HG03439 (cell line): ENCODE data around the gene PDLIM7.

Experiments used
- ATAC-seq: cut with Tn5 transposase; IDR thresholded peaks from one replicate; pipeline ENCODE4 v1.9.1; 2021; ENCODE audit warnings: mild to moderate bottlenecking, moderate library complexity; ENCODE audit not compliant: unreplicated experiment

The PDLIM7 gene

DNA sequence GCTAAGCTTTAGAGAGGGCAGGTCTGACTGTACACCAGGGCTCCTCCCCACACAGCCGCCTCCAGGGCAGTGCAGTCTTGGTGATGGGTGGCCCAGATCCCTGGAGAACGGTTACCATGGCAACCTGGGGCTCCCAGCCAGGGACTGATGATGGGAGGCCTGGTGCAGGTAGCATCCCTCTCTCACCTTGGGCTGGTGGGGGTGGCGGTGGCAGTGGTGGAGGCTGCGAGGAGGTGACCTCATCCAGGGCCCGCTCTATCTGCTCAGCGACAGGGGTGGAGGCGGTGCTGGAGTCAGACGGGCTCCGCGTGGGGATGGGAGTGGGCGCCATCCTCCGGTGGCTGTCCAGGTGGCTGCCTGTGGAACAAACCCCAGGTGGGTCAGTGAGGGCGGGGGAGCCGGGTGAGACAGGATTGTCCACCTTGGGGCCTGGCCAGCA, 38.5 kb downstream of the PDLIM7 start:
- no peak for ATAC-seq

DNA sequence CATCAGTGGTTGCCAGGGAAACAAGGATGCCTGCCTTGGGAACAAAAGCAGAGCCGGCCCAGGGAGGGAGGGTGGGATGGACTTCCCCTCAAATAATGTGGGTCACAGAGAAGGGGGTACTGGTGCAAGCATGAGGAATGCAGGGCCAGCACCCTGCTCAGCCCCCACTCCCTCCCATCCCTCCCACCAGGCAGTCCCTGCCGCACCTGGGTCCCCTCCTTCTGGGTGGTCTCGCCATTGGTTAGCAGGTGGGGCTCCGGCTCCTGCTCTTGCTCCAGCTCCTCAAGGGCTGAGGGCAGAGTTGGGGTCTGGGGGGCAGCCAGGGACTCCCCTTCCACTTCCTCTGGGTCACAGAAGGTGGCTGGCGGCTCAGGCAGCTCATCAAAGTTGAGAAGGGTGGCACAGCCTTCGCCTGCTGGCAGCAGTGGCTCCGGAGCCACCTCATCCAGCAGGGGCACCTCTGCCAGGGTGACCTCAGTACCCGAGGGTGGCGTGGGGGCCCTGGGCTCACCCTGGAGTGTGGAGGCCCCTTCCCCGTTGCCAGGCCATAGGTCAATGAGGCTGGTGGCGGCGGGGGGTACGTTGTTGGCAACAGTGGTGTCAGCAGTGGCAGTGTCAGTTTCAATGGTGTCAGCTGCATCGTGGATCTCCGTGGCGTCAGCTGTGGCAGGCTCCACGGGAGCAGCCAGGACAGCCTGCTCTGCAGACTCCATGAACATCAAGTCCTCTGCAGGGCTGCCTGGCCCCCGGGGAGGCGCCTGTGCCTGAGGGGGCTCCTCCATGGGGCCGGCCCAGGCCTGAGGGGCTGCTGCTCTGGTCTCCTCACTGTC, 39.3 kb downstream of the PDLIM7 start:
- ATAC-seq: no peak

DNA sequence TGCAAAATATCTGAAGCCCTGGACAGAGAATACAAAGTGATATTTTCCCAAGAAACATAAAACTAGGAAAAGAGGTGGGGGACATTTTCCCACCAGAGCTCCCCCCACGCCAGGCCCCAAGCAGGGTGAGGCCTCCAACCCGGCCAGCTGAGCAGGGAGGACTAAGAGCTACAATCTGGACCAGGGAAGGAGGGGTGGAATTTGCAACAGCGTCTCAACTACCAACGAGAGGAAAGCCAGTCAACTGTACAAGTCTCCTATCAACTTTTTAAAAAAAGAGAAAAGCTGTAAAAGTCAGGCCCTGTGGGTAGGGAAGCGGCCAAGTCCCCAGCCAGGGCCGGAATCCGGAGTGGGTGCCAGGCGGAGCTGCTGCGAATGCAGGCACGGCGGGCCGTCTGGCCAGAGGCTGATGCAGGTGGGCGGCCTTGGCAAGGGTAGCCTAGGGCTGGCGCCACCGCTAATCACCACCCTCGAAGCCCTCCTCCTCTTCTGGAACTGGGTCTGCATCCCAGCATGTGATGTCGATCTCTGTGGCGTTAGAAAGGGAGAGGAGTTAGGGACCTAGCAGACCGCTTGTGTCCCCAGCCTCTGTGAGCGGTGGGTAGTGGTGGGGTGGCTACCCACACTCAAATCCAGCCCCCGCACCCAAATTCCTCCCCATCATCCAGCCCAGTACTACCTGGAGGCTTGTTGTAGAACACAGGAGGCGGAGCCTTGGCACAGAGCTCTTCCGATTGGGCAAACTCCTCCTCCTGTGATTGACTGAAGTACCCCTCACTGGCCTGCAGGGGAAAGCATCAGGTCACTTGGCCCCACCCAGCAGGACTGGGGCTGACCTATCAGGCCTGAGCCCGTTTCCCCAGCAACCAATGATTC, 40.2 kb downstream of the PDLIM7 start:
- ATAC-seq: peak; percentile 31

DNA sequence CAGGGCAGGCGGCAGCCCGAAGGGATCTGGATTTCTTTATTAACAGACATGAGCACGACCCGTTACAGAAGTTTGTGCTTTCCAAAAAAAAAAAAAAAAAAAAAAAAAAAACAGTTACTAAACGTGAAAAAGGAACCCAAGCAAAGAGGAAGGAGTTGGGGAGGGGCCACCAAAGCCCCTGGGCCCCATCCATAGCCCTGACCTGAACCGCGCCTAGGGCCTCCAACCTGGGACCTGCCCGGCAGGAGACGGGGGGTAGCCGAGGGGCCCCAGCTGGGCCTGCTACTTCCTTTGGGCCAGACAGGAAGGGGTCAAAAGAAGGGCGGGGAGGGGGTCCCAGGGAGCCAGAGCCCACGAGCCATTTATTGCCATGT, 40.8 kb downstream of the PDLIM7 start:
- no peak for ATAC-seq

DNA sequence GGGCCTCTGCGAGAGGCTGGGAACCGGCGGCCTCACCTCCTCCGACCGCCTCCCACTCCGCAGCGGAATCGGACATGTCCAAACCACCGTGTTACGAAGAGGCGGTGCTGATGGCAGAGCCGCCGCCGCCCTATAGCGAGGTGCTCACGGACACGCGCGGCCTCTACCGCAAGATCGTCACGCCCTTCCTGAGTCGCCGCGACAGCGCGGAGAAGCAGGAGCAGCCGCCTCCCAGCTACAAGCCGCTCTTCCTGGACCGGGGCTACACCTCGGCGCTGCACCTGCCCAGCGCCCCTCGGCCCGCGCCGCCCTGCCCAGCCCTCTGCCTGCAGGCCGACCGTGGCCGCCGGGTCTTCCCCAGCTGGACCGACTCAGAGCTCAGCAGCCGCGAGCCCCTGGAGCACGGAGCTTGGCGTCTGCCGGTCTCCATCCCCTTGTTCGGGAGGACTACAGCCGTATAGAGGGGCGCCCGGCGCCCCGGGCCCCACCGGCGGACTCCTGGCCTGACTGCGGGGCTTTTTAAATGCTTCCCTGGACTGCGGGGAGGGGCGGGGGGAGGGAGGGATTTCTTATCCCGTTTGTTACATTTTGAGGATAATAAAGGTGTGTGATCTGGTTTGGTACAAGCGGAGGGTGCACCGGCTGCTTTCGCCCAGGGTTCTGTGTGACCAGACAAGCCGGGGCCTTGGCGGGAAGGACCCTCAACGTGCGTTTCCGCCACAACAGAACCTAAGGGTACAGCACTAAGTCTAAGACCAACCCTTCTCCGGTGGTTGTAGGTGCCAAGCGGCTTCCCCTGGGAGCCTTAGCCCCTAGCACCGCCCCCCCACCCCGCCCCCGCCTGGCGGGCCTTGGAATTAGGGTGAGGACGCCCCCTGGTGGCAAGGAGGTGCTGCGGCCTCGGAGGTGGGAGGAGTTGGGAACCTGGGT, 41.5 kb downstream of the PDLIM7 start:
- peak; percentile 25 for ATAC-seq

DNA sequence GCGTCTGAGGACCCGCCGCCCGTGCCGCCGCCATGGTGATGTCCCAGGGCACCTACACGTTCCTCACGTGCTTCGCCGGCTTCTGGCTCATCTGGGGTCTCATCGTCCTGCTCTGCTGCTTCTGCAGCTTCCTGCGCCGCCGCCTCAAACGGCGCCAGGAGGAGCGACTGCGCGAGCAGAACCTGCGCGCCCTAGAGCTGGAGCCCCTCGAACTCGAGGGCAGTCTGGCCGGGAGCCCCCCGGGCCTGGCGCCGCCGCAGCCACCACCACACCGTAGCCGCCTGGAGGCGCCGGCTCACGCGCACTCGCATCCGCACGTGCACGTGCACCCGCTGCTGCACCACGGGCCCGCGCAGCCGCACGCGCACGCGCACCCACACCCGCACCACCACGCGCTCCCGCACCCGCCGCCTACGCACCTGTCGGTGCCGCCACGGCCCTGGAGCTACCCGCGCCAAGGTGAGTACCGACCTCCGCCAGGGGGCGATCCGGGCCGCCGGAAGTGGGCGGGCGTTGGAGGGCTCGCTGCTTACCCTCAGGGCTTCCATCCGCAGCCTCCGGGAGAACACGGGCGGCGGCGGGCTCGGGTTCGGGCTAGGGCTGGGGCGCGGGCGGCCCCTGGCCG, 42.3 kb downstream of the PDLIM7 start:
- peak; percentile 49 for ATAC-seq

DNA sequence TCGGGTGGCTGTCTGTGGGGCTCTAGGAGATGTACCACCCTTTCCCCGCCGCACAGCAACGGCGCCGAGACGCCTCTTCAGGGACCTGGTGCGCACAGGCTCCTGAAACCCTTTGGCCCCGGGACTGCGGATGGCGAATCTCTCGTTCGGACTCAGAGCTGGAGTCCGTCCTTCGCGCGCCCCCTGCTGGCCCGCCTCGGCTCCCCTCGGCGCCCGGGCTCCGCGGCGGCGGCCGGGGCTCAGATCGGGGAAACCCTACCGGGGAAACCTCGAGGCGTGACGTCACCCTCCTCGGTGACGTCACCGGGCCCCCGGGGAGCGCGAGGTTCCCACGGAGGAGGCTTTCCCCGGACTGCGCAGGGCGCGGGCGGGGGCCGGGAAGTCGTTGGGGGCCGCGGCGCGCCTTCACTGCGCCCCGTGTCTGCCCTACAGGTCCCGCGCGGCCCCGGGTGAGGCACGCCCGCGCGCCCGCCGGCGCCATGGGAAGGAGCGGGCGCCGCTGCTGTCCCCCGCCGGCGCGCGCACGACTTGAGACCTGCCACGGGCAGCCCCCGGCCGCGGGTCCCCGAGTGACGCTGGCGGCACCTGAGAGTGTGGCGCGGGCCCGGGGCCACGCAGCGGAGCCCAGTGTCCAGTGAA, 42.9 kb downstream of the PDLIM7 start:
- ATAC-seq: peak; percentile 42

DNA sequence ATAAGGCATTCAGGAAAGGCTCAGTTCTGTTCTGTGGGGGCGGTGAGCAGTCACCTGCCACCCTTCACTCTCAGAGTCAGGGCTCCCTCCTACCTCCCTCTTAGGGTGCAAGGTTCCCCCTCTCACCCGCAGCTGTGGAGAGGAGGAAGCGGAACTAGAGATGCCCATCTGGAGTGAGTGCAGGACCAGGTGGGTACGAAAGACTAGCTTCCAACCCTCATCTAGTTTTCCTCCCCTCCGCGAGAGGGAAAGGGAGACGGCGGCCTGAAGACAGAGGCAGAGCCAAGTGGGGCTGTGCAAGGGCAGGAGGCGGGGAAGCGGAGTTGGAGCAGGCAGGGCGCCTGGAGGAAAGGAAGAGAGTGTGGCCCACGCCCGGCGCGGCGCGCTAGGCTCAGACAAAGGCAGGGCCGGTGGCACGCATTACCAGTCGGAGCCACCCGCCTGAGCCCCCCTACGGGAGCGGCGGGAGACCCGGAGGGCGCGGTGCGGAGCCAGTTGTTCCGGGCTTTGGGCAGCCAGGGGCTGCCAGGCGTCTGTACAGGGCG, 43.5 kb downstream of the PDLIM7 start:
- ATAC-seq: peak; percentile 4

DNA sequence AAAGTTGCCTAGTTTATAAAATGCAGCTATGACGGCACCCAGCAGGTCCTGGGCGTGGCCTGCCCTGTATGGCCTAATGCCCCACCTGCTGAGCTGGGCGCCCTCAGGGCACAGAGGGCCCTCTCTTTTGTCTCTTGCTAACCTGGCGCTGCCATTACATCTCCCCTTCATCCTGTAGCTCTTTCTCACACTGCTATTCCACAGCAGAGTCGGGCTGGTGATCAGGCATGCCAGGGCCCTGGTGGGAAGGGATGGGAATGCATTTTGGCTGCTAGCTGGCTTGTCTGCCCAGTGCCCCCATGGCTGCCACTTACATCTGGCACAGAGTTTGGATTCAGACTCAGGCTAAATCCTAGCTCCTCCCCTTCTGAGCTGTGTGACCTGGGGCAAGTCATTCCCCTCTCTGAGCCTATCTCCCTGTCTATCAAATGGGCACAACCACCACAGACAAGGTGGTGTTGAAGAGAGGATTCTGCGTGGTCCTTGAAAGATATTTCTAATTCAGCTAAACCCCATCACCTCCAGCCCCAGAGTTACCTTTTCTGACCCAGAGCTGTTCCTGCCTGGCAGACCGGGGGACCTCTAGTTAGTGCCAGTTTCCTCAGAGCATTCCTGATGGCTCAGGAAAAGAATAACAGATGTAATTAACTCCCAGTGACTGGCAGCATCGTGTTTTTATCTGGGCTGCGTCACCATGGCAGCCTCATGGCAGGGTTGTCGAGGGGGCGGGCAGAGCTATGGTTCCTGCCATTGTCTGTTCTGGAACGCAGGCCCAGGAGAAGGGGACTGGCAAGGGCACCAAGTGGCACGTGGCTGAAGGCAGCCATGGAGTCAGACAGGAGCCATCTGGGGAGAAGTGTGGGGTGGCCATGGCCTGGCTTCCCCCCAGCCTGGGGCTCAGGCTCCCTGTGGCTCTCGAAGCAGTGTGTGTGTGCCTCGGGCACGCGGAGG, 44.4 kb downstream of the PDLIM7 start:
- no peak for ATAC-seq

DNA sequence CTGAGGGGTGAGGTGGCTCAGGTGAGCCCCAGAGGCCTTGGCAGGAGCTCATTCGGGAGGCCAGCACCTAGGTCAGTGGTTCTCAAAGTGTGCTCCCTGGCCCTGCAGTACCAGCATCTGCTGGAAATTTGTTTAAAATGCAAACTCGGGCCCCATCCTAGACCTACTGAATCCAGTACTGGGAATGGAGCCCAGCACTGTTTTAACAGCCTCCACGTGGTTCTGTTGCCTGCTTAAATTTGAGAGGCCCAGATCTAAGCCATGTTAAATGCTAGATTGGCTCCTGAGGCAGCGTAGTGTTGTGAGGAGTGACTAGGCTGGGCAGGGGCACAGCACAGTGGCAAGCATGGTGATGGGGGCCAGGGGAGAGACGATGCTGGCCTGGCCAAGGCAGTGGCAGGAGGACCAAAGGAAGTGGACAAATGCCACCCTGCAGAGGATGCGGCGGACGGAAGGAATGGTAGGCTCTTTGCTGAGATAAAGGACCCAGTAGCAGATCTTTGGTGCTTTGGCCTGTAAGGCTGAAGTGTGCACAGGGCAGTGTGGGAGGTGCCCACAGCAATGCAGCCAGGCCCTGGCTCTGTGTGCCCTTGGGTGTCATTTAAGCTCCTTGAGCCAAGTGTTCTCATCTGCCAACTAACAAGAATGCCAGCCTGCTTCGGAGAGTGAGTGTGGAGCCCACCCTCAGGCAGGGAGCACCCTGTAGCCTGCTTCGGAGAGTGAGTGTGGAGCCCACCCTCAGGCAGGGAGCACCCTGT, 46.6 kb downstream of the PDLIM7 start:
- no peak for ATAC-seq

DNA sequence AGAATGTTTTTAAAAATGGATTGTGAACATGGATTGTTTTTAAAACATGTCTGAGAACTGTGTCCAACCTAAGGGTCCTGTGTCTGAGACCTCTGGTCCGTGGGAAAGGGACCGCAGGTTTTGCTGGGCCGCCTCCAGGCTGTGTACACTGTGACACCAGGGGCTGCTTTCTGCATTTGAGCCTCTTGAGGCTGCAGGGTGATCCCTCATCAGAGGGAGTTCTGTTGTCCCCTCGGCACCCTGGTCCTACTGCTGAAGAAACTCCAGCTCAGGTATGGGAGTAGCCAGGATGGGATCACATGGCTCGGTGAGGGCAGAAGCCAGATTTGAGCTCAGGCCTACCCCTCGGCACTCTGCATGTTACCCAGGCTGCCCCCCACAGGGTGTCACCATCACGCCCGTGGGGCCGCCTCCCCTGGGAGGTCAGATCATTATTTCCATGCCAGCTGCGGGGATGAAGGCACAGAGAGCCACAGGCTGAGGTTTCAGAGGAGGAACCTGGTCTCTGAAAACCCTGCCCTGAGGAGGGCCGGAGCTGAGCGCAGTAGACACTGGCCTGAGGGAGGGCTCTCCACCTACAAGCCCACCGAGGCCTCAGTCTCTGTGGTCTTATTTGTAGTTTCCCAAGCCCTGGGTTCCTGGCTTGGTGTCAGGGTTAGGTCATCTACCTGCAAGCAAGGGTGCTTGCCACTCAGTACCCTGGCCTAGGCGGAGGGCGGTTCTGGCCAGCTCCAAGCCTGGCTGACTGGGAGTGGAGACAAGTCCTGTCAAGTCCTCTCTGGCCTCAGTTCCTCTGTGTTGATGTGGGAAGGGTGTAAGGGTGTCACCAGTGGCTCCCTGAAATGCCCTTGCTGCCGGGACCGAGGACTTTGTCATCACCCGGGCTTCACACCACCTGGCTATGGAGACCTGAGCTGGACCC, 48.0 kb downstream of the PDLIM7 start:
- no peak for ATAC-seq

DNA sequence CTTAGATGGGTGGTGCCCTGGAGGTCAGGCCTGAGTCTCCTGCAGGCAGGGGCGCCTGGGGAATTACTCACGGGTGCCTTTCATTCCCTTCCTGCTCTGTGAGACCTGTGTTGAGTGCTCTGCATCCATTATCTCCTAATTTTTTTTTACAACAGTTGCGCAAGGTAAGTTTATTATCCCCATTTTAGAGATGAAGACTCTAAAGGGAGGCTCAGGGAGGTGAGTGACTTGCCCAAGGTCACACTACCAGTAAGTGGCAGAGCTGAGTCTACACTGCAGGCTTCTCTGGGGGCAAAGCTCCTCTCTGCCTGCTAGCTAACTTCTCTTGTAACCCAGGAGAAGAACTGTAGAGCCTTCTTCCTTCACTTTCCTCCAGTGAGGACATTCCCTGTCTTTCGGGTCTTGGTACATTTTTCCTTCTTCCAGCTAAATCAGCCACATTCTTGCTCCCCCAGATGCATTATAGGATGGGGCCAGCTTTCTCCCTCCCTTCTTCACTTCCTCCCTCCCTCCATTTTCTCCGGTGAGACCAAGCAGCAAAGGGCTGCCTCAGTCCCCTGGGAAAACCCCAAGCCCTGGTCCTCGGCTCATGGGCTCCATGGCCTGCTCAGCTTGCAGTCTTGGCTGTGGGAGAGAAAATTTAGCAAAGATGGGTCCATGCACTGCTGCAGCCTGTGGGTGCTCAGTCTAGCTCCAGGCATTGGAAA, 49.0 kb downstream of the PDLIM7 start:
- no peak for ATAC-seq

DNA sequence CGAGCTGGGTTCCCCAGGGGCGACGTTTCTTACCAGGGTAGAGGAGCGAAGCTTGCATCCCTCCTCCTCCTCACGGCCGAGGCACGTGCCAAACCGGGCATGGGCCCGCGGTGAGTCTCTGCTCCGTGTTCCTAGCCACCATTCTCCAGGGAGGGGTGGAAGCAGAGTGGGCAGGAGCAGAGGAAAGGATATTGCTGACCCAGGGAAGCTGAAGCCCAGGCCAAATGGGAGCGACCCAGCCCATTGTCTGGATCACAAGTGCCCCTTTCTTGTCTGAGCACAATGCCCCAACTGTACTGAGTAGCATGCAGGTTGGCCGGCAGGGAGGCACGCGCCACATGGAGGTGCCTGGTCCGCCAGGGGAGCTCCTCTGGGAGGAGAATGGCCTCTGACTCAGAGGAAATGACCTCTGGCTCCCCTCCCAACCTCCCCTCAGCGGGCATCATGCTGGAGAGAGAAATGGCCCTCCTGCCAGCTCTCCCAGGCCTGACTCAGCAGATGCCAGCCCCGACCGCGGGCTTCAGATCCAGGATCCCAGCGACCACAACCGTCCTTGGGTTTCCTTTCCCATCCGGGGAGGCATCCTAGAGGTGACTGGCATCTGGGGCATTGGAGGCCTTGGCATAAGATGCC, 49.7 kb downstream of the PDLIM7 start:
- no peak for ATAC-seq

DNA sequence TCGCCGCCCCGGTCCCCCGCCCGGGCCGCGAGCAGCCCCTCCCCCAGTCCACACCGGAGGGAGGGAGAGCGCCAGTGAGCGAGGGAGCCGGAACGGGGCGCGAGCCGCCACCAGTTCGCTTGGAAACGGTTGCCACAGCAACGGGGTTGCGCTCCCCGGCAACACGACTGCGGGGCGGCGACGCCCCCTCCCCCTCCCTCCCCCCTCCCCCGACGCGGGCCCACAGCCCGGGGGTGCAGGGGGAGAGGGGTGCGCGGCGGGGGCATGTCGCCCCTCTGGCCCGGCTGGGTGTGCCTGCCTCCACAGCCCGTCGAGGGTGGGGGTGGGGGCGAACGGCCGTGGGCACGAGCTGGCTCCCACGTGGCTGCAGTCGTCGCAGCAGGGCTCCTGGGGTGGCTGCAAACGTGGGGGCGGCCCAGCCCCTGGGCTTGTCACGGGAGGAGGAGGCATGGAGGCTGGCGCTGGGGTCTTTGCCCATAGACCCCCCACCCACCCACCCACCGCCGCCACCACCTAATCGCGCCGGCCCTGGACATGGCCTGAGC, 50.3 kb downstream of the PDLIM7 start:
- ATAC-seq: peak; percentile 33
